Measurements from ENCODE around the gene ARHGAP22. TPM values are rescaled to one million over a fixed set of nuclear protein-coding genes. Genes with fewer than 3 reads are reported as not detected.

Gene ARHGAP22
- total RNA-seq, 1 donor: 45.6 TPM

DNA sequence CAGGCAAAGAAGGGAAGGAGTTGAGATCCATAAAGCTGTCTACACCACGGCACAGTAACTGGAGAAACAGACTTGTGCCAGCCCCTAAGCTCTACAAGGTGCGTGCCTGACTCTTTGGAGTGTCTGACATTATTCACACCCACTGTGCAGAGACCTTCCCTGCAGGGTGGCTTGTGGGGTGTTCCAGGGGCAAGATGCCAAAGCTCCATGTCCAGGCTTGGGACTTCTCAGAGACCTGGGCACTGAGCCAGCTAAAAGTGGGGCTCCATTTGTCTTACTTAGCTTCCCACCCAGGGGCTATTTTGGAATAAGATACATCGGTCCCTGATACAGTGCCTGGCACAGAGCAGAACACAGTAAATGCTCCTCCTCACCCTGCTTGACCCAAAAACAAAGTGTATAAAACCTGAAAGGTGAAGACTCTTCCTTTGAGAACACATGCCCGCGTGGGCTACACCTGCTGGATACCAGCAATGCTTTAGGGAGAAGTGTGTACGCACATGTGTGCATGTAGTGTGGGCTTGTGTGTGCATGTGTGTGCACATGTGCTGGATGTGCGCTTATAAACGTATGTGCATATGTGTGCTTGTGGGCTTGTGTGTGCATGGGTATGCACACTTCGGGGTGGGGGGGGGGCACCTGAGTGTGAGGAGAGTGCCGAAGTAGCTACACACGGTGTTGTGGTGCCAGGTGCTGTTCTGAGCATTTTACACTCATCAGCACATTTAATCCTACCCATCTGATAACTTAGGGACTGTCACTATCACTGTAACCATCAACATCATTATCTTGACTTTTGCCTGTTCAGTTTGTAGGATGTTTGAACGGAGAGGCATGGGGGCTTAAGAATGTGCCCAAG, 143.0 kb downstream of the ARHGAP22 start:
- H3K4me3 ChIP-seq (ENCODE audit: insufficient read depth, low read length): no peak overlapping the region
- H3K9me3 ChIP-seq (ENCODE audit: low read depth, low read length): no peaks in the 10 kb centered on the region
- H3K79me2 ChIP-seq (ENCODE audit: insufficient read depth, low read length): peaks cover 91% of the 10 kb centered on the region
- TF ChIP-seq, protein P1, sequence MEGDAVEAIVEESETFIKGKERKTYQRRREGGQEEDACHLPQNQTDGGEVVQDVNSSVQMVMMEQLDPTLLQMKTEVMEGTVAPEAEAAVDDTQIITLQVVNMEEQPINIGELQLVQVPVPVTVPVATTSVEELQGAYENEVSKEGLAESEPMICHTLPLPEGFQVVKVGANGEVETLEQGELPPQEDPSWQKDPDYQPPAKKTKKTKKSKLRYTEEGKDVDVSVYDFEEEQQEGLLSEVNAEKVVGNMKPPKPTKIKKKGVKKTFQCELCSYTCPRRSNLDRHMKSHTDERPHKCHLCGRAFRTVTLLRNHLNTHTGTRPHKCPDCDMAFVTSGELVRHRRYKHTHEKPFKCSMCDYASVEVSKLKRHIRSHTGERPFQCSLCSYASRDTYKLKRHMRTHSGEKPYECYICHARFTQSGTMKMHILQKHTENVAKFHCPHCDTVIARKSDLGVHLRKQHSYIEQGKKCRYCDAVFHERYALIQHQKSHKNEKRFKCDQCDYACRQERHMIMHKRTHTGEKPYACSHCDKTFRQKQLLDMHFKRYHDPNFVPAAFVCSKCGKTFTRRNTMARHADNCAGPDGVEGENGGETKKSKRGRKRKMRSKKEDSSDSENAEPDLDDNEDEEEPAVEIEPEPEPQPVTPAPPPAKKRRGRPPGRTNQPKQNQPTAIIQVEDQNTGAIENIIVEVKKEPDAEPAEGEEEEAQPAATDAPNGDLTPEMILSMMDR (IDR thresholded peaks at IDR 0.05; ENCODE audit: extremely low read depth, low read depth, low read length): no peak
- peaks cover 5% of the 10 kb centered on the region for H3K36me3 ChIP-seq (ENCODE audit: insufficient read depth, low read length)
- H3K27me3 ChIP-seq (ENCODE audit: insufficient read depth, low read length): no peaks in the 10 kb centered on the region
- H2AFZ ChIP-seq (ENCODE audit: low read length): no peak overlapping the region
- no peaks in the 10 kb centered on the region for H3K4me1 ChIP-seq (ENCODE audit: insufficient read depth, low read length)
- H3K4me2 ChIP-seq (ENCODE audit: insufficient read depth, low read length): no peak overlapping the region
- peaks cover 48% of the 10 kb centered on the region for H4K20me1 ChIP-seq (ENCODE audit: insufficient read depth, low read length)
- H3K27ac ChIP-seq (ENCODE audit: low read depth, low read length): no peak overlapping the region
- DNase-seq (ENCODE audit: insufficient read length, low spot score, missing footprints): peak; percentile 59

DNA sequence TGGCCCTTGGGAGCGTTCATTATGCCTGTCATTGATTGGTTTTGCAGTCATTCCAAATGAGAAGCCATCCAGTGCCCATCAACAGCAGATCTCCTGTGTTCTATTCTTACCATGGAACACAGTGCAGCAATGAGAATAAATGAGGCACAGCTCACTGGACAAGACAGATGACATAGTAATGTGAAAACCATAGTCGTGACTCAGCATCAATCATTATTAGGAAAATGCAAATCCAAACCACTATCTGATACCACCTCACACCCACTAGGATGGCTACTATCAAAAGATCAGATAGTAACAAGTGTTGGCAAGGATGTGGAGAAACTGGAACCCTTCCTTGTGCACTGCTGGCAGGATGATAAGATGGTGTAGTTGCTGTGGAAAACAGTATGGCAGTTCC, 144.7 kb downstream of the ARHGAP22 start:
- H3K36me3 ChIP-seq (ENCODE audit: insufficient read depth, low read length): peaks cover 5% of the 10 kb centered on the region
- no peak overlapping the region for H3K4me3 ChIP-seq (ENCODE audit: insufficient read depth, low read length)

DNA sequence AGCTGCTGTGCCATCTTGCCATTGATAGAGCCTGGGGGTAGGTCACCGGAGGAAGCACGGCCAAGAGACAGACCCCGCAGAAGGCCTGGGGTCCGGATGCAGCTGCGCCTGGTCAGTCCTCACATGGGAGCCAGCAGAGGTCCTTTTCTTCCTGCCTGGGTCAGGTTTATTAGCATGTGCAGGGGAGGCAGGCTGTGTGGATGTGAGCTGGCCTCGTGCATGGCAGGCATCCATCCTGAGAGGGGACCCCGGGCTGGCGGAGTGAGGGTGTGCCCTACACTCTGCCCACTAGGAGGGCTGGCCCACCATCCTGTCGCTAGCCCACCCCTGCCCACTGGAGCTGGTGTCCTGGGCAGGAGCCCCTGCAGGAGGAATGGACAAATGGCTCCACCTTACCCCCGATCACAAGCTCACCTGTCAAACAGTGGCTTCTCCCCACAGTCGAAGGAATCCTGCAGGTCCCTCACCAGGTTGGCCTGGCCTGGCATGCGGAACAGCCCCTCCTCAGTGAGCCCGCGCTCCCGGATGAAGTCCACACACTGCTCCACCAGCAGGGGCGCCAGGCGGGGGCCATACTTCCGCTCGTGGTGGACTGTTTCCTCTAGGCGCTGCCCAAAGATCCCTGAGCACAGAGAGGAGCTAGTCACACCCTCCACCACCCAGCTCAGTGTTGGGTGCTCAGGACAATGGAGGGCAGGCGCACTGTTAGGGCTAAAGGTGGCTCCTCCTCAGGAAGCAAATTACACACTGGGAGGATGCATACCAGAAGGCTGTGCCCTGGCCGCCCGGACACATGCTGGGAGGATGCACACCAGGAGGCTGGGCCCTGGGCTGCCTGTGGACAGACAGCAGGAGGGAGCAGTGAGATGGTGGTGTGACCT, 145.4 kb downstream of the ARHGAP22 start:
- Histone ChIP-seq H4K20me1 (ENCODE audit: insufficient read depth, low read length) (peaks cover 57% of the 10 kb centered on the region), H3K4me1 (ENCODE audit: insufficient read depth, low read length) (no peaks in the 10 kb centered on the region), H3K36me3 (ENCODE audit: insufficient read depth, low read length) (peaks cover 5% of the 10 kb centered on the region), H3K9me3 (ENCODE audit: low read depth, low read length) (no peaks in the 10 kb centered on the region), H3K27ac (ENCODE audit: low read depth, low read length) (no peak overlapping the region), H3K4me3 (ENCODE audit: insufficient read depth, low read length) (no peak overlapping the region), H3K27me3 (ENCODE audit: insufficient read depth, low read length) (no peaks in the 10 kb centered on the region), H3K4me2 (ENCODE audit: insufficient read depth, low read length) (no peak overlapping the region), H2AFZ (ENCODE audit: low read length) (no peak overlapping the region), H3K79me2 (ENCODE audit: insufficient read depth, low read length) (peaks cover 92% of the 10 kb centered on the region)
- TF ChIP-seq, protein P1 (IDR thresholded peaks at IDR 0.05; ENCODE audit: extremely low read depth, low read depth, low read length): no peak
- DNase-seq (ENCODE audit: insufficient read length, low spot score, missing footprints): peak; percentile 89

More for the DNA sequence above, 144.7 kb downstream of the ARHGAP22 start:
- no peaks in the 10 kb centered on the region for H3K27me3 ChIP-seq (ENCODE audit: insufficient read depth, low read length)
- H2AFZ ChIP-seq (ENCODE audit: low read length): no peak overlapping the region
- no peaks in the 10 kb centered on the region for H3K4me1 ChIP-seq (ENCODE audit: insufficient read depth, low read length)
- H3K79me2 ChIP-seq (ENCODE audit: insufficient read depth, low read length): peaks cover 94% of the 10 kb centered on the region
- TF ChIP-seq, protein P1 (IDR thresholded peaks at IDR 0.05; ENCODE audit: extremely low read depth, low read depth, low read length): no peak
- H4K20me1 ChIP-seq (ENCODE audit: insufficient read depth, low read length): peaks cover 55% of the 10 kb centered on the region
- DNase-seq (ENCODE audit: insufficient read length, low spot score, missing footprints): peak; percentile 77
- no peaks in the 10 kb centered on the region for H3K9me3 ChIP-seq (ENCODE audit: low read depth, low read length)
- H3K4me2 ChIP-seq (ENCODE audit: insufficient read depth, low read length): no peak overlapping the region
- H3K27ac ChIP-seq (ENCODE audit: low read depth, low read length): no peak overlapping the region

DNA sequence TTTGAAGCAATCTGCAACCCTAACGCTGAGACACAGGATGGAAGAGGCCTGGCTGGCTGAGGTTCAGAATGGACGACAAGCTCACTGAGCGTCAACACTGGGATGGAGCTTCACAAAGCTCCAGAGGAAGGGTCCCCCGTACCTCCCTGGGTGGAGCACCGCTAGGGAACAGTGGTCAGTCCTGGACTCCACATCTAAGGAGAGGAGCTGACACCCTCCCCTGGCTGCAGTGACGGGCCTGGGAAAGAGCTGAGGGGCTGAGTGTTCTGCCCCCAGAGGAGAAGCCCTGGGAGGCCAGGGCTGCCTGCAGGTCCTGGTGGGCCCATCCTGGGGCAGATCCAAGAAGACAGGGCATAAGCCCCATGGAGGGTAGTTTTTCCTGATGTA, 146.2 kb downstream of the ARHGAP22 start:
- H3K9me3 ChIP-seq (ENCODE audit: low read depth, low read length): no peaks in the 10 kb centered on the region
- no peaks in the 10 kb centered on the region for H3K4me1 ChIP-seq (ENCODE audit: insufficient read depth, low read length)
- peak; percentile 76 for DNase-seq (ENCODE audit: insufficient read length, low spot score, missing footprints)
- peaks cover 53% of the 10 kb centered on the region for H4K20me1 ChIP-seq (ENCODE audit: insufficient read depth, low read length)
- H3K4me2 ChIP-seq (ENCODE audit: insufficient read depth, low read length): no peak overlapping the region
- peaks cover 10% of the 10 kb centered on the region for H3K36me3 ChIP-seq (ENCODE audit: insufficient read depth, low read length)
- no peak overlapping the region for H3K4me3 ChIP-seq (ENCODE audit: insufficient read depth, low read length)
- TF ChIP-seq, protein P1 (IDR thresholded peaks at IDR 0.05; ENCODE audit: extremely low read depth, low read depth, low read length): no peak
- no peak overlapping the region for H2AFZ ChIP-seq (ENCODE audit: low read length)
- peaks cover 88% of the 10 kb centered on the region for H3K79me2 ChIP-seq (ENCODE audit: insufficient read depth, low read length)
- H3K27me3 ChIP-seq (ENCODE audit: insufficient read depth, low read length): no peaks in the 10 kb centered on the region
- no peak overlapping the region for H3K27ac ChIP-seq (ENCODE audit: low read depth, low read length)
